K562 (cell line): ENCODE data around the gene FILIP1L. TPM values are rescaled to one million over a fixed set of nuclear protein-coding genes. Genes with fewer than 3 reads are reported as not detected.

ENCODE experiments used
- ATAC-seq: fragments of 200-7000 bp; cut with Tn5 transposase; 3 replicates; pipeline ENCODE4 v1.9.1; 2020; ENCODE audit warnings: moderate library complexity
- BruUV-seq: library from RNA; stranded (reverse); fragments of 400-500 nt; replicated peaks from 2 replicates; lab custom pipeline; 2021; lab: Mats Ljungman, UMichigan
- CTCF ChIA-PET: fragments of 300-600 bp; formaldehyde crosslinking; extraction: SDS; loops from one replicate; lab custom pipeline; 2021; ENCODE audit warnings: low intra/inter-chr PET ratio; lab: Yijun Ruan, JAX
- POLR2A ChIA-PET: fragments of 300-600, 350-650 bp; sonication (Branson Sonifier 250); formaldehyde crosslinking; extraction: SDS; loops from one replicate; lab custom pipeline; 2021; ENCODE audit warnings: antibody characterized with exemption, inconsistent platforms; lab: Yijun Ruan, JAX
- DNase-seq, 4 experiments: peaks; one replicate each; pipeline versions ENCODE4 v3.0.0 to v3.0.0-alpha.2; 2011 to 2018; ENCODE audit warnings: low spot score in 3 of 4, mixed read lengths in 3 of 4; ENCODE audit errors: extremely low read depth in 1 of 4
- FAIRE-seq: peaks from 2 replicates; lab custom pipeline; 2011; peaks lifted over from hg19 to GRCh38; lab: Jason Lieb, UNC
- H2AFZ ChIP-seq: 2 replicates; pipeline ENCODE4 v1.6.0; 2011; ENCODE audit warnings: low read depth, low read length, control low read depth, inconsistent platforms
- H3K27ac ChIP-seq: fragments of 200-600 bp; 3 replicates; pipeline ENCODE4 v1.8.0; 2011; ENCODE audit warnings: low read depth, mild to moderate bottlenecking, control low read depth, inconsistent platforms, low read length, moderate library complexity, mixed read lengths; ENCODE audit errors: extremely low read depth
- H3K27me3 ChIP-seq, 2 experiments: fragments of 300-600 bp in 1 of 2; 2 replicates in 1 of 2; 3 replicates in 1 of 2; pipeline versions ENCODE4 v1.6.0 to v1.8.0; 2011; ENCODE audit warnings: inconsistent platforms in 2 of 2, low read length in 2 of 2, mild to moderate bottlenecking in 1 of 2, mixed read lengths in 1 of 2, moderate library complexity in 1 of 2; ENCODE audit not compliant: control insufficient read depth in 2 of 2, insufficient read depth in 2 of 2
- H3K36me3 ChIP-seq: fragments of 300-600 bp; 3 replicates; pipeline ENCODE4 v1.8.0; 2011; ENCODE audit warnings: mild to moderate bottlenecking, low read length, inconsistent platforms; ENCODE audit not compliant: control insufficient read depth, insufficient read depth
- H3K4me1 ChIP-seq, 2 experiments: fragments of 200-600 bp in 1 of 2; replicated peaks in 1 of 2; 2 replicates in 1 of 2; 3 replicates in 1 of 2; pipeline versions ENCODE4 v1.5.1 to v1.8.0; 2011; ENCODE audit warnings: inconsistent platforms in 2 of 2, low read length in 2 of 2, mild to moderate bottlenecking in 1 of 2, mixed read lengths in 1 of 2, moderate library complexity in 1 of 2; ENCODE audit not compliant: control insufficient read depth in 2 of 2, insufficient read depth in 2 of 2
- H3K4me2 ChIP-seq: 2 replicates; pipeline ENCODE4 v1.6.1; 2011; ENCODE audit warnings: low read length, control low read depth, inconsistent platforms, mixed read lengths; ENCODE audit not compliant: insufficient read depth
- H3K4me3 ChIP-seq: fragments of 200-600 bp; sonication (generic), shearing (Covaris generic); 2 replicates; pipeline ENCODE4 v1.5.1; 2016; ENCODE audit warnings: control low read depth, inconsistent platforms
- H3K79me2 ChIP-seq: fragments of 200-600 bp; 3 replicates; pipeline ENCODE4 v1.8.0; 2011; ENCODE audit warnings: low read length, inconsistent platforms; ENCODE audit not compliant: control insufficient read depth, insufficient read depth
- H3K9ac ChIP-seq, 2 experiments: 2 replicates each; pipeline versions ENCODE4 v1.6.0 to v1.6.1; 2011; ENCODE audit warnings: low read depth in 2 of 2, low read length in 2 of 2, control low read depth in 1 of 2, inconsistent platforms in 1 of 2, mild to moderate bottlenecking in 1 of 2, mixed read lengths in 1 of 2; ENCODE audit not compliant: insufficient read depth in 1 of 2
- H3K9me1 ChIP-seq: one replicate; pipeline ENCODE4 v1.6.0; 2011; ENCODE audit warnings: inconsistent platforms, mild to moderate bottlenecking, low read length, moderate library complexity; ENCODE audit not compliant: control insufficient read depth, insufficient read depth
- H3K9me3 ChIP-seq: replicated peaks from 2 replicates; pipeline ENCODE4 v1.5.1; 2011; ENCODE audit warnings: low read depth, low read length, inconsistent platforms; ENCODE audit not compliant: control insufficient read depth, insufficient read depth
- H4K20me1 ChIP-seq: replicated peaks from 2 replicates; pipeline ENCODE4 v1.6.1; 2011; ENCODE audit warnings: low read length, inconsistent platforms, mixed read lengths; ENCODE audit not compliant: control insufficient read depth, insufficient read depth
- CEBPZ ChIP-seq: fragments of 150-350 bp; IDR thresholded peaks from 2 replicates; pipeline ENCODE4 v1.6.1; 2014; ENCODE audit warnings: low read depth, mild to moderate bottlenecking, low read length, borderline replicate concordance
- FOXO4 ChIP-seq: fragments of 450-650 bp; formaldehyde crosslinking; IDR thresholded peaks from 2 replicates; pipeline ENCODE4 v1.4.0; 2020; ENCODE audit warnings: mild to moderate bottlenecking, moderate library complexity
- KLF13 ChIP-seq: fragments of 450-650 bp; IDR thresholded peaks from 2 replicates; pipeline ENCODE4 v1.6.1; 2016; ENCODE audit warnings: missing genetic modification characterization, low read depth, mild to moderate bottlenecking, missing compliant biosample characterization, moderate library complexity, borderline replicate concordance
- PHB2 ChIP-seq: fragments of 450-650 bp; IDR thresholded peaks from 2 replicates; pipeline ENCODE4 v1.6.1; 2017; ENCODE audit warnings: low read depth
- PHF21A ChIP-seq: fragments of 450-650 bp; IDR thresholded peaks from 2 replicates; pipeline ENCODE4 v1.6.1; 2017; ENCODE audit warnings: low read depth, borderline replicate concordance
- RFX7 ChIP-seq: fragments of 250-450 bp; sonication (Bioruptor Pico); IDR thresholded peaks from 2 replicates; pipeline ENCODE4 v1.5.1; 2021; ENCODE audit warnings: mild to moderate bottlenecking
- TSC22D4 ChIP-seq: fragments of 450-650 bp; IDR thresholded peaks from 2 replicates; pipeline ENCODE4 v1.6.1; 2016; ENCODE audit warnings: missing genetic modification characterization, missing biosample characterization, control low read depth
- ZHX1 ChIP-seq: fragments of 150-350 bp; conservative IDR thresholded peaks from 2 replicates; pipeline ENCODE4 v1.6.1; 2014; ENCODE audit warnings: low read length
- WGBS: fragments of 100-300 bp; shearing (Covaris generic); methylation state at CpG from one replicate; pipeline ENCODE4 v1.1.6; 2016; ENCODE audit warnings: low coverage, mixed read lengths; ENCODE audit not compliant: insufficient coverage; ENCODE audit errors: missing lambda C conversion rate; 5-methylcytosine and 5-hydroxymethylcytosine counted together
- in situ Hi-C: fragments of 300-500 bp; cut with MboI; formaldehyde crosslinking; loops from 4 replicates; pipeline ENCODE4 v1.15.0; 2018; ENCODE audit warnings: inconsistent platforms, mixed read lengths
- intact Hi-C: fragments of 100-400 bp; cut with micrococcal nuclease; formaldehyde crosslinking; loops from 2 replicates; pipeline ENCODE4 v1.14.2; 2022
- polyA plus RNA-seq, 8 experiments: library from polyadenylated mRNA; depleted of rRNA in 4 of 8; stranded (reverse) in 5 of 8; unstranded in 3 of 8; fragments of >200 nt; fragmentation: Nextera tagmentation in 2 of 8; fragmentation: Illumina TruSeq in 1 of 8; extraction: Ambion mirVana in 2 of 8; extraction: Trizol in 1 of 8; gene quantifications; 2 replicates each; pipeline versions ENCODE4 v1.2.1 to v1.2.3, GENCODE V29; 2011 to 2014; ENCODE audit warnings: inconsistent platforms in 1 of 8, missing spikeins in 1 of 8
- total RNA-seq, 7 experiments: library from RNA; depleted of rRNA in 6 of 7; stranded (reverse); fragments of >200 nt in 6 of 7; fragmentation: Illumina TruSeq in 2 of 7; extraction: Trizol in 2 of 7; gene quantifications; 2 replicates each; pipeline versions ENCODE4 v1.2.1 to v1.2.3, GENCODE V29; 2011 to 2021; ENCODE audit warnings: low replicate concordance in 1 of 7
- TF ChIP-seq, protein P1 (sequence below): fragments of 450-650 bp; IDR thresholded peaks from 2 replicates; pipeline ENCODE4 v1.6.1; 2017; ENCODE audit warnings: antibody characterized with exemption, mild to moderate bottlenecking

Gene FILIP1L
- total and polyA plus RNA-seq, 9 of the 15 experiments (the other 6 are each of a cell fraction or from before 2014, with no cell fraction given) = 0.50 to 2.1 (median 1.1) TPM

DNA sequence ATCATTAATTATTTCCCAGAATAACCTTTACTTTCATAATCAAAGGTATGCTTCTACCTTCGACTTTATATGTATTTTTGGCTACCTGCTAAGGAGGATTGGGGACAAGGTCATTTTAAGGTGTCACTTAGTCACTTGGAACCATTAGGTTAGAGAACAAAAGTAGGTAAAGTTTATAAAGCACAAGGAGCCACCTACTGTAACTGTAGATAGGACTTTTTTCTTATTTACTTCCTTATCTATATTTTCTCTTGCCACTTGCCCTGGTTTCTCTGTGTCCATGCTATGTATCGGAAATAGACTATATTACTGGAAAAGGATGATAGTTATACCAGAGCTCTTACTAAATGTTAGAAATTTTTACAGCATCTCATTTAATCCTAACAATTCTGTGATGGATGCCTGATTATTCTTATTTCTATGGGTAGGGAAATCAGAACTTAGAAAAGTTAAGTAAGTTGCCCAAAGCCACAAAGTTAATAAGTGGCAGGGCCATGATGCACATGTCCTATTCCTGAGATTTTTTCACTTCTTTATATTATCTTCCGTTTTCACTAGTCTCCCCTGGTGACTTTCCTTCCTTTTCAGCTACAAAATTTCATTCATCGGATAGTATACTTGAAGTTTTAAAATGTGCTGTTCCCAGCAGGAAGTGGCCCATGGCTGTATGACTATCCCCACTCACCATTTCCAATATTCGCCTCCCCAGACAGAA is 164.2 kb downstream of the FILIP1L start:
- no TSS peak for BruUV-seq
- intact Hi-C loops (no loop called here), in situ Hi-C loops (no loop called here)
- 83% methylated on average over 5 of the region's 5 CpGs for WGBS
- ATAC-seq = no peak
- Histone ChIP-seq H3K27ac (no peak overlapping the region), H3K4me1 (peaks cover 0 to 14% of the 10 kb centered on the region in 2 experiments; a peak in 2 of 5 replicates), H3K4me3 (no peak overlapping the region), H3K9me3 (no peaks in the 10 kb centered on the region), H3K9ac (no peak overlapping the region), H3K36me3 (no peaks in the 10 kb centered on the region), H3K79me2 (peaks cover 8% of the 10 kb centered on the region; the same call in 2 of the 3 replicates), H3K4me2 (no peak overlapping the region), H3K27me3 (no peaks in the 10 kb centered on the region), H4K20me1 (0 out of 2 replicates have a peak, but pooled peaks cover 8% of the 10 kb centered on the region), H2AFZ (no peak overlapping the region), H3K9me1 (peaks cover 3% of the 10 kb centered on the region)
- CTCF ChIA-PET = no interaction called here
- DNase-seq = no peak
- no peak for FAIRE-seq
- POLR2A ChIA-PET = interaction anchor here (0.6 to 1.7 kb wide), 4 partner anchors 9 to 1307 kb away, joined by 3 to 7 read pairs (median 4); no protein-coding TSS in a partner anchor
- TF ChIP-seq FOXO4 (CRISPR knock-in tag) (no peak), KLF13 (tag) (no peak), TSC22D4 (tag) (no peak), PHB2 (no peak), PHF21A (no peak), RFX7 (CRISPR knock-in tag) (no peak), CEBPZ (no peak), ZHX1 (no peak)
- TF ChIP-seq, protein P1, sequence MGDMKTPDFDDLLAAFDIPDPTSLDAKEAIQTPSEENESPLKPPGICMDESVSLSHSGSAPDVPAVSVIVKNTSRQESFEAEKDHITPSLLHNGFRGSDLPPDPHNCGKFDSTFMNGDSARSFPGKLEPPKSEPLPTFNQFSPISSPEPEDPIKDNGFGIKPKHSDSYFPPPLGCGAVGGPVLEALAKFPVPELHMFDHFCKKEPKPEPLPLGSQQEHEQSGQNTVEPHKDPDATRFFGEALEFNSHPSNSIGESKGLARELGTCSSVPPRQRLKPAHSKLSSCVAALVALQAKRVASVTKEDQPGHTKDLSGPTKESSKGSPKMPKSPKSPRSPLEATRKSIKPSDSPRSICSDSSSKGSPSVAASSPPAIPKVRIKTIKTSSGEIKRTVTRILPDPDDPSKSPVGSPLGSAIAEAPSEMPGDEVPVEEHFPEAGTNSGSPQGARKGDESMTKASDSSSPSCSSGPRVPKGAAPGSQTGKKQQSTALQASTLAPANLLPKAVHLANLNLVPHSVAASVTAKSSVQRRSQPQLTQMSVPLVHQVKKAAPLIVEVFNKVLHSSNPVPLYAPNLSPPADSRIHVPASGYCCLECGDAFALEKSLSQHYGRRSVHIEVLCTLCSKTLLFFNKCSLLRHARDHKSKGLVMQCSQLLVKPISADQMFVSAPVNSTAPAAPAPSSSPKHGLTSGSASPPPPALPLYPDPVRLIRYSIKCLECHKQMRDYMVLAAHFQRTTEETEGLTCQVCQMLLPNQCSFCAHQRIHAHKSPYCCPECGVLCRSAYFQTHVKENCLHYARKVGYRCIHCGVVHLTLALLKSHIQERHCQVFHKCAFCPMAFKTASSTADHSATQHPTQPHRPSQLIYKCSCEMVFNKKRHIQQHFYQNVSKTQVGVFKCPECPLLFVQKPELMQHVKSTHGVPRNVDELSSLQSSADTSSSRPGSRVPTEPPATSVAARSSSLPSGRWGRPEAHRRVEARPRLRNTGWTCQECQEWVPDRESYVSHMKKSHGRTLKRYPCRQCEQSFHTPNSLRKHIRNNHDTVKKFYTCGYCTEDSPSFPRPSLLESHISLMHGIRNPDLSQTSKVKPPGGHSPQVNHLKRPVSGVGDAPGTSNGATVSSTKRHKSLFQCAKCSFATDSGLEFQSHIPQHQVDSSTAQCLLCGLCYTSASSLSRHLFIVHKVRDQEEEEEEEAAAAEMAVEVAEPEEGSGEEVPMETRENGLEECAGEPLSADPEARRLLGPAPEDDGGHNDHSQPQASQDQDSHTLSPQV = no peak
